OCI-LY3 (cell line): ENCODE results near the gene RRAS2.
A peak's percentile ranks its signal among the peaks of the same experiment; 100 is the strongest.

Experiments used
- H2AFZ ChIP-seq: fragments of 200-600, 300-600 bp; shearing (Covaris generic); 2 replicates; pipeline ENCODE4 v1.6.0; 2014; ENCODE audit warnings: antibody characterized with exemption, low read depth, low read length
- H3K27ac ChIP-seq: fragments of 200-600, 300-600 bp; sonication (generic); 2 replicates; pipeline ENCODE4 v1.5.1; 2014; ENCODE audit warnings: mild to moderate bottlenecking, low read length, moderate library complexity, mixed read lengths
- H3K27me3 ChIP-seq: fragments of 200-600, 300-600 bp; sonication (generic); 2 replicates; pipeline ENCODE4 v1.6.1; 2014; ENCODE audit warnings: low read depth, low read length, mixed read lengths
- H3K36me3 ChIP-seq: fragments of 200-600, 300-600 bp; sonication (generic); replicated peaks from 2 replicates; pipeline ENCODE3; 2014; ENCODE audit warnings: low read depth, low read length, mixed read lengths
- H3K4me1 ChIP-seq: fragments of 300-600, 200-600 bp; sonication (generic); 2 replicates; pipeline ENCODE4 v1.6.1; 2014; ENCODE audit warnings: low read length, mixed read lengths
- H3K4me2 ChIP-seq: fragments of 200-600, 300-600 bp; sonication (generic); 2 replicates; pipeline ENCODE4 v1.6.1; 2014; ENCODE audit warnings: low read length, mixed read lengths
- H3K4me3 ChIP-seq: fragments of 300-600, 200-600 bp; sonication (generic); 2 replicates; pipeline ENCODE4 v1.5.1; 2014; ENCODE audit warnings: antibody characterized with exemption, mild to moderate bottlenecking, low read length, moderate library complexity
- H3K79me2 ChIP-seq: fragments of 300-600, 200-600 bp; shearing (Covaris generic); 2 replicates; pipeline ENCODE4 v1.6.1; 2014; ENCODE audit warnings: mild to moderate bottlenecking, low read length, mixed read lengths
- H3K9ac ChIP-seq: fragments of 300-600, 200-600 bp; shearing (Covaris generic); 2 replicates; pipeline ENCODE4 v1.6.0; 2014; ENCODE audit warnings: mild to moderate bottlenecking, low read length, moderate library complexity
- H3K9me3 ChIP-seq: fragments of 200-600, 300-600 bp; shearing (Covaris generic); 2 replicates; pipeline ENCODE4 v1.6.1; 2014; ENCODE audit warnings: low read length, mixed read lengths; ENCODE audit not compliant: insufficient read depth
- H4K20me1 ChIP-seq: fragments of 200-600, 300-600 bp; sonication (generic); 2 replicates; pipeline ENCODE4 v1.6.1; 2016; ENCODE audit warnings: low read length, mixed read lengths; ENCODE audit not compliant: insufficient read depth
- EZH2phosphoT487 ChIP-seq: fragments of 200-600 bp; shearing (Covaris generic); IDR thresholded peaks from 2 replicates; pipeline ENCODE4 v1.6.1; 2018; ENCODE audit warnings: antibody characterized with exemption, mixed run types, low read depth
- TF ChIP-seq, protein P1 (sequence below): fragments of 200-600, 300-600 bp; sonication (generic); IDR thresholded peaks from 2 replicates; pipeline ENCODE4 v1.5.1; 2014; ENCODE audit warnings: antibody characterized with exemption, low read length, low read depth

Gene RRAS2

DNA sequence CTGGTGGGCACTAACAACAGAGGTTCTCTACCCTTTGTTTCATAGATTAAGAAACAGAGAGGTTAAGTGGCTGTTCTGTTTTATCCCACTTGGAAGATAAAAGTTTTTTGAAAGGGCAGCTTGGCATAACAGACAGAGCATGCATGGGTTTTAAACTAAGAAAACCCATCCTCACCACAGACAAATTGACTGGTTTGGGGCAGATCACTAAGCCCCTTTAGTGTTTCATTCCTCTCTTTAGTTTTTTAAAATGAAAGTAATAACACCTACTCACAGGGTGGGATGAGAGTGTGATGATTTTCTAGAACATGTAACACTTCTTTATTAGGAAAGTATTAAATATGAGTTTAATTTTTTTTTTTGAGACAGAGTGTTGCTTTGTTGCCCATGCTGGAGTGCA lies 12.3 kb upstream of the RRAS2 start:
- Histone ChIP-seq H3K4me1 (peaks cover 14% of the 10 kb centered on the region), H3K36me3 (no peaks in the 10 kb centered on the region), H3K27ac (no peak overlapping the region), H3K79me2 (no peaks in the 10 kb centered on the region), H3K9me3 (no peaks in the 10 kb centered on the region), H4K20me1 (no peaks in the 10 kb centered on the region), H3K9ac (no peak overlapping the region), H3K4me3 (no peak overlapping the region), H3K4me2 (no peak overlapping the region), H2AFZ (no peak overlapping the region), H3K27me3 (no peaks in the 10 kb centered on the region)
- TF ChIP-seq, protein P1, sequence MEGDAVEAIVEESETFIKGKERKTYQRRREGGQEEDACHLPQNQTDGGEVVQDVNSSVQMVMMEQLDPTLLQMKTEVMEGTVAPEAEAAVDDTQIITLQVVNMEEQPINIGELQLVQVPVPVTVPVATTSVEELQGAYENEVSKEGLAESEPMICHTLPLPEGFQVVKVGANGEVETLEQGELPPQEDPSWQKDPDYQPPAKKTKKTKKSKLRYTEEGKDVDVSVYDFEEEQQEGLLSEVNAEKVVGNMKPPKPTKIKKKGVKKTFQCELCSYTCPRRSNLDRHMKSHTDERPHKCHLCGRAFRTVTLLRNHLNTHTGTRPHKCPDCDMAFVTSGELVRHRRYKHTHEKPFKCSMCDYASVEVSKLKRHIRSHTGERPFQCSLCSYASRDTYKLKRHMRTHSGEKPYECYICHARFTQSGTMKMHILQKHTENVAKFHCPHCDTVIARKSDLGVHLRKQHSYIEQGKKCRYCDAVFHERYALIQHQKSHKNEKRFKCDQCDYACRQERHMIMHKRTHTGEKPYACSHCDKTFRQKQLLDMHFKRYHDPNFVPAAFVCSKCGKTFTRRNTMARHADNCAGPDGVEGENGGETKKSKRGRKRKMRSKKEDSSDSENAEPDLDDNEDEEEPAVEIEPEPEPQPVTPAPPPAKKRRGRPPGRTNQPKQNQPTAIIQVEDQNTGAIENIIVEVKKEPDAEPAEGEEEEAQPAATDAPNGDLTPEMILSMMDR, result no peak
- TF ChIP-seq EZH2phosphoT487, result no peak

DNA sequence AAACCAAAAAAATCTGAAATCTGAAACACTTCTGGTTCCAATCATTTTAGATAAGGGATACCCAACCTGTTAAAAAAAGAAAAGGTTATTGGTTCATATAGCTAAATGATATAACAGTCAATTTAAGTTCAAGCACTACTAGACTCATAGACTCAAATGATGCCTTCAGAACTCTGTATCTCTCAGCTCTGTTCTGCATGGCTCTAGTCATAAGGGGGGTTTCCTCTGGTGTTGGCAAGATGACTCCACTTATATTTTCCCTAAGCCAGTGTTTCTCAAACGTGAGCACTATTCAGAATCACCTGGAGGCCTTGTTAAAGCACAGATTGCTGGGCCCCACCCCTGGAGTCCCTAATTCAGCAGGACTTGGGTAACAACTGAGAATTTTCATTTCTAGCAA lies 11.5 kb upstream of the RRAS2 start:
- Histone ChIP-seq H4K20me1 (no peaks in the 10 kb centered on the region), H3K79me2 (no peaks in the 10 kb centered on the region), H3K9ac (no peak overlapping the region), H3K4me3 (no peak overlapping the region), H3K36me3 (no peaks in the 10 kb centered on the region), H3K27me3 (no peaks in the 10 kb centered on the region), H3K4me1 (peaks cover 14% of the 10 kb centered on the region), H3K9me3 (no peaks in the 10 kb centered on the region), H2AFZ (no peak overlapping the region), H3K27ac (no peak overlapping the region), H3K4me2 (no peak overlapping the region)
- no peak for TF ChIP-seq EZH2phosphoT487
- TF ChIP-seq, protein P1, result no peak

DNA sequence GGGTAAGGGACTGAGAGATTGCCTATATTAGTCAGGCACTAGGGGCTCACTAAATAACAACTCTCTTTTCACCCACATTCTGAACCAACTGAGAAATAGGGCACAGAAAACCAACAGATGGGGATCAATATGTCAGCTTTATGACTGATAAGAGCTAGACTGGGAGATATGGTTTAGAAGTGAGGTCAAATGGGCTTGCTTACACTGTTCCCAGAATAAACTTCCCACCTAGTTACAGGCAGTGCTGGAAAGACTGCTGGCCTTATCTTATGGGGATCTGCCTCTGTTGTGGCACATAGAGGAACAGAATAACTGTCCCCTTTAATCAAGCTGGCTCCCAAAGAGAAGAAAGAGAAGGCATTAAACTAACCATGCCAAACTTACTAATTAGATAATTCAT lies 10.6 kb upstream of the RRAS2 start:
- no peak for TF ChIP-seq EZH2phosphoT487
- TF ChIP-seq, protein P1, result no peak
- Histone ChIP-seq H3K4me2 (peak overlapping the region; percentile 6; the same call in 1 of the 2 replicates), H3K79me2 (no peaks in the 10 kb centered on the region)

DNA sequence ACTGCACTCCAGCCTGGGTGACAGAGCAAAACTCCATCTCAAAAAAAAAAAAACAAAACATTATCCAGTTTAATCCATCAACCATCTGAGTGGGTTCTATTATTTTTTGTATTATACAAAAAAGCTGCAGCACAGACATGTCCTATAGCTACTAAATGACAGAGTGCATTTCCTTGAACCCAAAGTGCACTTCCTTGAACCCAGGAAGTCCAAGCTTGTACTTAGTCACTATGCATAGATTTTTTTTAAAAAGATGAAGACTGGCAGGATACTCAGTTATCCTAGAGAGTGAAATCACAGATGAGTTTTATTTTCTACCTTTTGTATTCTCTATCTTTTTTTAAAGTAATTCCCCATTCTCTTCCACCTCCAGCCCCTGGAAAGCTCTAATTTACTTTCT lies 8.0 kb upstream of the RRAS2 start:
- H3K79me2 ChIP-seq, result no peaks in the 10 kb centered on the region
- H3K36me3 ChIP-seq, result no peaks in the 10 kb centered on the region
- H3K27ac ChIP-seq, result no peak overlapping the region
- H3K27me3 ChIP-seq, result 0 out of 2 replicates have a peak, but pooled peaks cover 4% of the 10 kb centered on the region
- TF ChIP-seq, protein P1, result no peak
- TF ChIP-seq EZH2phosphoT487, result no peak
- H3K4me1 ChIP-seq, result peaks cover 14% of the 10 kb centered on the region
- no peak overlapping the region for H3K4me2 ChIP-seq
- no peak overlapping the region for H2AFZ ChIP-seq
- no peaks in the 10 kb centered on the region for H3K9me3 ChIP-seq
- H4K20me1 ChIP-seq, result no peaks in the 10 kb centered on the region
- no peak overlapping the region for H3K4me3 ChIP-seq
- H3K9ac ChIP-seq, result no peak overlapping the region

More for the DNA sequence above, 10.6 kb upstream of the RRAS2 start:
- Histone ChIP-seq H3K9ac (no peak overlapping the region), H3K27me3 (no peaks in the 10 kb centered on the region), H4K20me1 (no peaks in the 10 kb centered on the region), H3K36me3 (no peaks in the 10 kb centered on the region), H2AFZ (no peak overlapping the region; the same call in none of the 2 replicates), H3K27ac (no peak overlapping the region), H3K9me3 (no peaks in the 10 kb centered on the region), H3K4me1 (peaks cover 14% of the 10 kb centered on the region), H3K4me3 (no peak overlapping the region)
